Stimulated activated CD4-positive, alpha-beta T cell treated with anti-CD3 and anti-CD28 coated beads, Interleukin-12 subunit alpha, Interleukin-12 subunit beta, amount 100 ng/mL, for 48 hours (primary cell): ENCODE results near the gene HEXIM1.
A peak's percentile ranks its signal among the peaks of the same experiment; 100 is the strongest.

ENCODE experiments used
- DNase-seq, 3 donors: peaks; one replicate each; pipeline ENCODE4 v3.0.0-alpha.2; 2020; ENCODE audit warnings: low read depth in 2 of 3, low spot score in 1 of 3

Gene HEXIM1

DNA sequence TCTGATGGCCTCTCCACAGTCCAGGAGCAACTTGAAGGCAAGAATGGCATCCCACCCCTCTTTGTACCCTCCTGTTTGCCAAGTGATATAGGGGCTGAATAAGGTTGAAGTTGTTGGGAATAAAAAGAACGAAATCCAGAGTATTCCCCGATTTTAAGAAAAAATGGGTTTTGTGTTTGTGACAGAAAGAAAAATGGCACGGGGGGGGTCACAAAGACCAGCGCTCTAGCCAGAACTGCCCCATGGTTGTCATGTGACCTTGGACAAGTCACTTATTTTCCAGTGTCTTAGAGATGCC is 1.7 kb upstream of the HEXIM1 start:
- DNase-seq = no peak

DNA sequence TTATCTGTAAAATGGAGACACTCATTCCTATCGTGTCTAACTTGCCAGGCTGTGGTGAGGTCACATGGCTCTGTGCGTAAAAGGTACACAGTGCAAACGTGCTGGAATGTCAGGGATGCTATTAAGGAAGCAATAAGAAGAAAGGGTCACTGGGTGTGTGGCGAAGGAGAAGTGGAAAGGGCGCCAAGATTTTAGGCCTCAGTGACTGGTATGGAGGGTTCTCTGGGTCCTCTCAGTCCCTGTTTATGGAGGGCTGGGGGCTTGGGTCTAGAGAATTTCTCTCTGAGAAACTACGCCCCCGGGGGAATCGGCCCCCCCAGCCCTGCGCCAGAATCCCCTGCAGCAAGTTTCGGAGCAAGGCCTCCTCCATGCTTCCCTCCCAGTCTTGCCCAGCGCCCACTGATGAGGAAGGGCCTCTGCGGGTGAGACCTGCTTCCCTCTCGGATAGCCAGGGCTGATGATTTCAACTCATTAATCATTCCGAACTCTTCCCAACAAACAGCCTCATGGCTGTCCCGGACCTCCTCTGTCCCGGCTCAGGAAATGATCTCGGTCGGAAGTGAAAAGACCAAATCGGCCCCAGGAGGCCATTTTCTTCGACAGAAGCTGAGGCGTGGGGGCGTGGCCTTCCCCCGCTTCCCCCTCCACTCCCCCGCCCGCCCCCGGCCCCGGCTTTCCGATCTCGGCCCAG is 1.2 kb upstream of the HEXIM1 start:
- no peak for DNase-seq

DNA sequence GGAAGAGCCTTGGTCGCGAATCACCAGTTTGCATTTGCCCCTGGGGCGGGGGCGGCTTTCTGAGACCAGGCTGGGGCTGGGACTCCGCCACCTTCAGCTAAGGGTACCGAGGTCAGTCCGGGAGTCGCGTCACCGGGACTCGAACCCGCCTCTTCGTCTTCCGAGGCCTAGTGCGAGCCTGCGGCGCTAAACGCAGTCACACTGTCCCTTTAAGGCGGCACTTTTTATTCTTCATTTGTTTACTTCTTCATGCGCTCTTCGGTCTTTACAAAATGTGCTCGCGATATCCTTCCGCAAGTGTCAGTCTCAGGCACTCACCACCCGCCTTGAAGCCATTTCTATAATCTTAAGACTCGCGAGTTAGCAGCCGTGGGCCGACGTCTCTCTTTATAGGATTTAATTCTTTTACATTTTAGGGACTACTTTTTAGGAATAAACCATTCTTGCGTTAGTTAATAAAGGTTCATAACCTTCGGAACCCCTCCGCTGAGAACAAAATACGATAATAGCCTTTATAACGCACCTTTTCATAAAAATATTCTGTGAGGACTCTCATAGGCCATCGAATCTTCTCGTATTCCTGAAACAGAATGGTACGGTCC is 593 bp upstream of the HEXIM1 start:
- peak; percentile 73 to 74 (median 73) for DNase-seq

DNA sequence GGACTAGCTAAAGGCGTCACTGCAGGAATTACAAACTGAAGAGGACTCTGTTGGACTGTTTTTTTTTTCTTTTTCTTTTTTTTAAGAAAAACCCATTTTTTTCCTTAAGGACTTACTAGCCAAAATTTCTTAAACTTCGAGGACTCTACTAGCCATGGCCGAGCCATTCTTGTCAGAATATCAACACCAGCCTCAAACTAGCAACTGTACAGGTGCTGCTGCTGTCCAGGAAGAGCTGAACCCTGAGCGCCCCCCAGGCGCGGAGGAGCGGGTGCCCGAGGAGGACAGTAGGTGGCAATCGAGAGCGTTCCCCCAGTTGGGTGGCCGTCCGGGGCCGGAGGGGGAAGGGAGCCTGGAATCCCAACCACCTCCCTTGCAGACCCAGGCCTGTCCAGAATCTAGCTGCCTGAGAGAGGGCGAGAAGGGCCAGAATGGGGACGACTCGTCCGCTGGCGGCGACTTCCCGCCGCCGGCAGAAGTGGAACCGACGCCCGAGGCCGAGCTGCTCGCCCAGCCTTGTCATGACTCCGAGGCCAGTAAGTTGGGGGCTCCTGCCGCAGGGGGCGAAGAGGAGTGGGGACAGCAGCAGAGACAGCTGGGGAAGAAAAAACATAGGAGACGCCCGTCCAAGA is 878 bp downstream of the HEXIM1 start:
- DNase-seq = peak; percentile 48 to 65 (median 62)

DNA sequence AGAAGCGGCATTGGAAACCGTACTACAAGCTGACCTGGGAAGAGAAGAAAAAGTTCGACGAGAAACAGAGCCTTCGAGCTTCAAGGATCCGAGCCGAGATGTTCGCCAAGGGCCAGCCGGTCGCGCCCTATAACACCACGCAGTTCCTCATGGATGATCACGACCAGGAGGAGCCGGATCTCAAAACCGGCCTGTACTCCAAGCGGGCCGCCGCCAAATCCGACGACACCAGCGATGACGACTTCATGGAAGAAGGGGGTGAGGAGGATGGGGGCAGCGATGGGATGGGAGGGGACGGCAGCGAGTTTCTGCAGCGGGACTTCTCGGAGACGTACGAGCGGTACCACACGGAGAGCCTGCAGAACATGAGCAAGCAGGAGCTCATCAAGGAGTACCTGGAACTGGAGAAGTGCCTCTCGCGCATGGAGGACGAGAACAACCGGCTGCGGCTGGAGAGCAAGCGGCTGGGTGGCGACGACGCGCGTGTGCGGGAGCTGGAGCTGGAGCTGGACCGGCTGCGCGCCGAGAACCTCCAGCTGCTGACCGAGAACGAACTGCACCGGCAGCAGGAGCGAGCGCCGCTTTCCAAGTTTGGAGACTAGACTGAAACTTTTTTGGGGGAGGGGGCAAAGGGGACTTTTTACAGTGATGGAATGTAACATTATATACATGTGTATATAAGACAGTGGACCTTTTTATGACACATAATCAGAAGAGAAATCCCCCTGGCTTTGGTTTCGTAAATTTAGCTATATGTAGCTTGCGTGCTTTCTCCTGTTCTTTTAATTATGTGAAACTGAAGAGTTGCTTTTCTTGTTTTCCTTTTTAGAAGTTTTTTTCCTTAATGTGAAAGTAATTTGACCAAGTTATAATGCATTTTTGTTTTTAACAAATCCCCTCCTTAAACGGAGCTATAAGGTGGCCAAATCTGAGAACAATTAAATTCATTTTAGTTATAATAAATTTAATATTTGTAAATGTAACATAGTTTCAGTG is 1.7 kb downstream of the HEXIM1 start:
- peak in 2 of 3 donors; percentile 25 to 50 for DNase-seq

DNA sequence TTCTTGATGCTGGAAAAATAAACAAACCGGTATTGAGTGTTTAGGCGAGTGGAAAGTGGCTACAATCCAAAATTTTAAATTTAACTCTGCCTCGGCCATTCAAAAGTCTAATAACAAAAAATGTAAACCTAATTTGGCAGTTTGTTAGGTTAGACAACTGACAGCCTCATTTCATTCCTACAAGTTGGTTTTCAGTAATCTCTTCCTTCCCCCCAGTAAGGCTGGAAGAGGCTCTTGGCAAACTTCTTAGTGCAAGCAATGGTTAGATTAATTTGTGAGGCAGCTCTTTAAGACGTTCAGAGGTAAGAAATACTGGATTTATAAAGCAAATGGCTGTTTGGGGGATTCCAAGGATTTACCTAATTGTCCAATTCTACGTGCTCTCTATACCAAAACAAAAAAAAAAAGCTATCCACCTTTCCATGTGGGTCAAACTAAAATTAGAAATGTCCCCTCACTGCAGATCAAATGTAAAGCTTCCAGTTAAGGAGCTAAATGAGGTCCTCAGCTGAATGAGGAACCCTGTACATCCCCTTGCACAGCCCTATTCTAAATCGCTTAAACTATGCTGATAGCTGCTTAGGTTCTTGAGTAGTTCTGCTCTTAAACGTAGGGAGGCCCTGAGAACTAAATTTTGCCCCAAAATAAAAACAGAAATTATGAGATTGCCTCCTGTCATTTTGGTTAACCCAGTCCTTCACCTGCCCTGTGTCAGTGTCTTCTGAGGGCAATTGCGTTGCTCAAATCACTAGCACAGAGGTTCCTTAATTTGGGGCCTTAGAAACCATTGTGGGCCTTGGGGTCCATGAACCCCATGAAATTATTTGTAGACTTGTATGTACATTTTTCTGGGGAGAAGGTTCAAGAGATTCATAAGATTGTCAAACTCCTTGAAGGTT is 2.9 kb downstream of the HEXIM1 start:
- DNase-seq = no peak

DNA sequence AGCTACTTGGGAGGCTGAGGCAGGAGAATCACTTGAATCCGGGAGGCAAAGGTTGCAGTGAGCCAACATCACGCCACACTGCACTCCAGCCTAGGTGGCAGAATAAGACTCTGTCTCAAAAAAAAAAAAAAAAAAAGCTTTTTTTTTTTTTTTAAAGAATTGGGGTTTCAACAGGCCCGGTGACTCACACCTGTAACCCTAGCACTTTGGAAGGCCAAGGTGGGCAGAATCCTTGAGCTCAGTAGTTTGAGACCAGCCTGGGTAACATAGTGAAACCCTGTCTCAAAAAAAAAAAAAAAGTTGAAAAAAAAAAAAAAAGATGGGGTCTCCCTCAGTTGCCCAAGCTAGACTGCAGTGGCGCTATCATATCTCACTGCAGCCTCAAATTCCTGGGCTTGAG is 6.8 kb downstream of the HEXIM1 start:
- no peak for DNase-seq

DNA sequence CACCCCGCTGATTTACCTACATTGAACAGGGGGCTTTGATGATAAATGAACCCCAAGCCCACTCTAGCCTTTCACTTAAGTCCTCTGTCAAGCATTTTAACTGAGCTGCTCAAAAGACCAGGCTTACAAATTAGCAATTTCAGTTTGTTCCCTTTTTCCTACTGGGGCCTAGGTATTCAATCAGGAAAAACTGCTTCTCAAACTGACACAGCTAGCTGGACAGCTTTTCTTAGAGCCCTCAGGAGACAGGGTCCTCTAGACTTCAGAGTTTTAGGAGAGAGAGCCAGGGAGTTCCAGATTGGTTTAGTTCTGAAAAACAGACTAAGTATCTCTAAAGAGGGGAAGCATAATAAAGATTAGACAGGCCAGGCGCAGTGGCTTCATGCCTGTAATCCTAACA is 7.2 kb downstream of the HEXIM1 start:
- DNase-seq = no peak

DNA sequence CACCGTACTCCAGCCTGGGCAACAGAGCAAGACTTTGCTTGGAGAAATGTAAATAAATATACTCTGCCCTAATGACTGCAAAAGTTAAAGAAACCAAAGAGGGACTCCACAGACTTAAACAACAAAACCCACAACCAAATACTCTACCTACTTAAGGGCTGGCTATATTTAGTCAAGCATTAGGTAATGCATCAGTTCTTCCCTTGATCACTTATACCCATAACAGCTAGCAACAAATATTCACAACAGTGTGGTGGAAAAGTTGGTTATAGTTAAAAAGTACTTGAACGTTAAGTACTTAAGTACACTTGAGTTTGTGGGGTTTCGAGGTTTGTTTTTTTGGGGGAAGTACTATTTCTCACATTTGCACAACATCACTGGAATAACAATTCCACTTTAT is 8.0 kb downstream of the HEXIM1 start:
- no peak for DNase-seq

DNA sequence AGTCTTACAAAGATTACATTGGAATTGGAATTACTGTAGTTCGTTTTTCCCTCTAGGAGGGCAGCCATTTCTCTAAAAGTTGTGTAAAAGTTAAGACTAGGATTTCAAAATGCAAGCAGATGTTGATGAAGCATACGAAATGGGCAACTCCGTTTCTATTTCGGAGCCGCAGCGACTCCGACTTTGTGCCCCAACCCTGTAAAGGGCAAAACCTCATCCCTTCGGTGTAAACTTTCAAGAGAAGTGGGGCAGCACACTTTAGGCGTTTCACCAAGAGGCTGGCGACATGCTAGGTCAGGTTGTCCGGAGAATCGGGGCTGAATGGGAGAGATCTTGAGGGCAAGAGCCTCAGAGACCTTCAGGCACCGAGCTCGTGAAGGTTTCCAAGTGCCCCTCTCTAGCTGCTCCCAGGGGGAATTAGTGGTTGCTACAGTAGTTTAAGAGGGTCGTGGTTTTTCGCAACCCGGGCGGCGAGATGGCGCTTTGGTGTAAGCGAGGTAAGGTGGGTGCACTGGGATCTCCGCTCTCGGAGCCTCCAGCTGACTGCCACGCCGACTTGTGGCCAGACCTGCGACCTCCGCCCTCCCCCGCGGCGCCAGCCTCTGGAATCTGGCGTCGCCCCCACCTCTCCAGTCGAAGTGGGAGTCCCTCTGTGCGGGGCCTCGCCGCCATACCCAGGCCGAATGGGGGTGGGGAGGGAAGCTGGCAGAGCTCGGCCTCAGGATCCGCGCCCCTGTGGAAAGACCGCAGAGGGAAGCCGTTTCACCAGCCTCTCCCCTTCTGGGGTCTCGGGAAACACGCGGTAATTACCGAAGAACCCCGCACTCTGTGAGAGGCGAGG is 12.4 kb downstream of the HEXIM1 start:
- peak in 2 of 3 donors; percentile 26 to 43 for DNase-seq

DNA sequence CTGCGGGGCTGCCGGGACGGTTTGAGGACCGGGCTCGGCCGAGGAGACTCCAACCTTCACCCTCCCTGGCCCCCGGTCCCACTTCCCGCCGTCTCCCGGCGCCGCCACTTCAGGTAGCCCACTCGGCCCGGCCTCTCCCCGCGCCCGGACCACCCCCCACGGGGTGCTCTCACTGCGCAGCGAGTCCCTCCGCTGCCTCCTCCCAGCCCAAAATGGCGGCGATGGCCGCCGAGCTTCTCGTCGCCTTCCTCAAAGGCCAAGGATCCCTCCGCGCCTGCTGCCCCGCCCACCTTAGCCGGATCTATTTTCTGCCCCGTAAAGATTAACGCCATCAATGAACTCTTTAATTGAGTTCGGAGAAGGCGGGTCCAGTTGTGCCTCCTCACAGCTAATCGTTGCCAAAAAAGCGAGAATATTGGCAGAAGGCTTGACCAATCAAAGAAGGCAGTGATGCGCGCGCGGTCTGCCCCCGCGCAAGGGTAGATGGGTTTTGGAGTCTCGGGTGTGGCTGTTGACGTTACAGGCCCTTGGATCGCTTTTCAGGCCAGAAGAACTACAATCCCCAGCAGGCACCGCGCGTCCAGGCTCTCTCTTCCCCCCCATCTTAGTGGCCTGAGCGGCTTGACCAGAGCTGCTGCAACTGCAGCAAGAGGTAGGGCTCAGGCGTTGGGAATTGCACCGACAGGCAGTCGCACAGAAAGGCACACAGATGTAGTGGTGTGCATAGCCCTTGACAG is 13.2 kb downstream of the HEXIM1 start, which contains the start of gene HEXIM2:
HEXIM2 (plus strand) TSS at position 588 of the 737 bp plus-strand sequence. CDS start 919 bp downstream, outside the sequence.
- DNase-seq = peak; percentile 93 to 99 (median 96)

DNA sequence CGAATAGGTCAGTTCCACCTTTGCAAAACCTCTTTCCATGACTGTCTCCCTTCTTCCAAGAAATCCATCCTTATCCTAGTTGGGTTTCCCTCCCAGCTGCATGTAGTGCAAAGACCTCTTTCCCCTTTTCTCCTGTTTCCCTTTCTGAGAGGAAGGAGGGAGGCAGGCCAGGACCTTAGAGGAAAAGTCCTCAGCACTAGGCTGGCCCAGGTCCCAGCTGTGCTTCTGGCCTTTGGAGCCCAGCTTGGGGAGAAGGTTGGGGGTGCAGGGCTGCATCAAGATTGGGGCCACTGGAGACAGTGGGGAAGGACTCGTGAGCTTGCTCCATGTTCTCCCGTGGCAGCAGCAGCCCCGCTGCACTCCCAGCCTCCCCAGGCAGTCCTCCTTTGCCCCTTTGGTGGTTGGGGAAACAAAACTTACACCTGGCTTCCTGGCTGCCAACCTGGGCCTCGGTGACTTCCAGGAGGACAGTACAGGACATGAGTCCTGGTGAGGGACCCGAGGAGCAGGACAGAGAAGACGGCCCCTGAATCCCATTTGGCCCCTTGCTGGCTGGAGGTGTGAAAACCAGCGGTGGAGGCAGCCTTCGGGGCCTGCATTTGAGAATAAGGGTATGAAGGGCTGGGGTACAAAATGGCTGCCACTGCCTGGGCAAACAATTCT is 13.9 kb downstream of the HEXIM1 start:
- DNase-seq = no peak

DNA sequence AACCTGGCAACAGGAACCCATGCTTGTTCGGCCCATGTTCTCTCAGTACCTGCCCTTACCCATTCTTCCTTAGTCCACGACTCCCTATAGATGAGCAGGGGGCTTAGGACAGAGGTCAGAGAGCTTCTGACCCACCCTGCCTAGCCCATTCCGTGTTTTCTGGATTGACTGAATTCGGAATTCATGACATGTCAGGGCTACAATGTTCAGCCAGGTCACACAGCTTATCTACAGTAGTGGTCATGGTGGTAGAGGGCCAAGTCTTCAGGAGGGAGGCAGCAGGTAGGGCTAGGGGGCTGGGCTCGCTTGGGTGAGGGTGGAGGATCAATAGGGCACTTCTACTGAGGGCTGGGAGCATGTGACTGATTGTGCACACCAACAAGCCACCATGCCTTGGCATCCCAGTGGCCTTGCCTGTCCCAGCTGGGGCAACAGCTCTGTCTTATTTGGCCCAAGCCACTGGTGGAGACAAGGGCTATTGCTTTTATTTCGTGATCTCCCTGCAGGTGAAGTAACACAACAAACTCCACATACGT is 16.5 kb downstream of the HEXIM1 start:
- no peak for DNase-seq

DNA sequence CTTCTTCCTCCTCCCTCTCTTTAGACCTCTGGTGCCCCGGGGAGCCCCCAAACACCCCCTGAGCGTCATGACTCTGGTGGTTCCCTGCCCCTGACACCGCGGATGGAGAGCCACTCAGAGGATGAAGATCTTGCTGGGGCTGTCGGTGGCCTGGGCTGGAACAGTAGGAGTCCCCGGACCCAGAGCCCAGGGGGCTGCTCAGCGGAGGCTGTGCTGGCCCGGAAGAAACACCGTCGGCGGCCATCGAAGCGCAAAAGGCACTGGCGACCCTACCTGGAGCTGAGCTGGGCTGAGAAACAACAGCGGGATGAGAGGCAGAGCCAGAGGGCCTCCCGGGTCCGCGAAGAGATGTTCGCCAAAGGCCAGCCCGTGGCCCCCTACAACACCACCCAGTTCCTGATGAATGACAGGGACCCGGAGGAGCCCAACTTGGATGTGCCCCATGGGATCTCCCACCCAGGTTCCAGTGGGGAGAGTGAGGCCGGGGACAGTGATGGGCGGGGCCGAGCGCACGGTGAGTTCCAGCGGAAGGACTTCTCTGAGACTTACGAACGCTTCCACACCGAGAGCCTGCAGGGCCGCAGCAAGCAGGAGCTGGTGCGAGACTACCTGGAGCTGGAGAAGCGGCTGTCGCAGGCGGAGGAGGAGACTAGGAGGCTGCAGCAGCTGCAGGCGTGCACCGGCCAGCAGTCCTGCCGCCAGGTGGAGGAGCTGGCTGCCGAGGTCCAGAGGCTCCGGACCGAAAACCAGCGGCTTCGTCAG is 20.9 kb downstream of the HEXIM1 start:
- no peak for DNase-seq

DNA sequence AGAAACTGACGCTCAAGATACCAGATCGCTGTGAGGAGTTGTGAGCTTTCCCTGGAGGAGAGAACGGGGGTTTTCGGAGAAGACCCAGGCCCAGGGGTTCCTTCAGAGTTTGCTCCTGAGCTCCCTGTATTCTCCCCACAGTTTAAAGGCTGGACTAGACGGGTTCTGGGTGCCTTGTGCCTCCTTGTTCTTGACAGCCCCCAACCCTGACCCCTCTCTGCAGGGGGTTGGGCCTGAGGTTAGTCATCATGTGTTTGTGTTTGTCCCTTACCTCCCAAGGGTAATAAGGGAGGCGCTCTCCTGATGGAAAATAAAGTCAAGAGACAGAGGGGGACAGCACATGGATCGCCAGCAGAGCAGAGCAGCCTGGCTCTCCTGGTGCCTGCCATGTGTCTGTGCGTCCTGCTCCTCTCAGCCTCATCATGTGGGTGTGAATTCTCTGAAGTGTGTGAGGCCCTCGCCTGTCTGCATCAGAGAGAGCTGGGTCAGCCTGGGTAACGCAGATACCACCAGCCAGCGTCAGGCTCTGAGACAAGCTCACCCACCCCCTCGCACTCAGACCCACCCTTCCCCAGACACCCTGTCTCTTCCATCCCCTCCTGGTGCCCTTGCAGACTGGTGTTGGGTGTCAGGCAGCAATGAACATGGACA is 22.1 kb downstream of the HEXIM1 start:
- DNase-seq = no peak

DNA sequence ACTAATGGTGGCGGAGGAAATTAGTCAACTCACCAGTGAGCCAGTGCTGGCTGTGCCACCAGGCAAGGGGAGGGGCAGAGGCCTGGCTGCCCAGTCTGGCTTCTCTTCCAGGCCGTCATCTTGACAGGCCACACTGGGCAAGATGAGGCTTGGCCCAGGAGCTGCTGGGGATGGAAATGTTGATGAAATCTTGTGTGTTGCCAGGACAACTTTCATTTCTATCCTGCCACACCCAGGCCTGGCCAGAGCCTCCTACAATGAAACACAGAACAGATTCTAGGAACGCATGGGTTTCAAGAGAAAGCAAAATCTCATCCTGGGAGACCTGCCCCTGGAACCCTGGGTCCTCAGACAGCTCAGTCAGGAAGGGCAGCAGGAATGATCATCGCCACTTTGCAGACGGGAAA is 22.7 kb downstream of the HEXIM1 start:
- no peak for DNase-seq
